ENCODE data around the gene HSPH1.

DNA sequence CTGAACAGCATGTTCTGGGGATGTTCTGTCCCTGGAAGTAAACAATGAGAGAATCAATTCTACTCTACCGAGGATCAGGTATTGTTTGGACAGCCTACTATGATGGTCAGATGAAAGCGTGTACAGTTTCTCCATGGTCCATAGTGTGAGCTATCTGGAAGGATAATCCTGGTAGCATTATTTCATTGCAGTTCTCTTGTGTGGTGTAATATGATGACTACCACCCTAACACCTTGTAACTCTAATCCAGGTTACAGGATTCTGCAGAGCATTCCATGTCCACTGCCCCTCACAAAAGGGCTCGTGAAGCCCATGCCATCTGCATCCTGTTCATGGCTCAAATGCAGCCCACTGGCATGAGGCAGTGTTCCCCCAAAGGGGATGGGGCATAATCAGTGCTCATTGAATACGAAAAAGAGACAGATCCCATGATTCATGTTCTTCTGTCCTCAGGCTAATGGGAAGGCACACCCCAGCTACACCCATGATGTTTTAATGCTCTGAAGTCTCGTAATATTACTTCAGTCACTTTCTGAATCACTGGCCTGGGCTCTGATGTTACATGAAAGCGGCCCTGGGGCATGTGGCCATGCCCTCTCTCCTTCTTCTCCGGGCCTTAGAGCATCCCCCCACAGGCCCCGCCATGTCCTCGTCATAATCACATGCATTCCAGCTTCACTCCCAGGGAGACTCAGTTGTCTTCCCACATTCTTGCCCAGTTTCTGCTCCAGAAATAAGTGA lies 68.4 kb downstream of the HSPH1 start:
- TF ChIP-seq, protein P1, sequence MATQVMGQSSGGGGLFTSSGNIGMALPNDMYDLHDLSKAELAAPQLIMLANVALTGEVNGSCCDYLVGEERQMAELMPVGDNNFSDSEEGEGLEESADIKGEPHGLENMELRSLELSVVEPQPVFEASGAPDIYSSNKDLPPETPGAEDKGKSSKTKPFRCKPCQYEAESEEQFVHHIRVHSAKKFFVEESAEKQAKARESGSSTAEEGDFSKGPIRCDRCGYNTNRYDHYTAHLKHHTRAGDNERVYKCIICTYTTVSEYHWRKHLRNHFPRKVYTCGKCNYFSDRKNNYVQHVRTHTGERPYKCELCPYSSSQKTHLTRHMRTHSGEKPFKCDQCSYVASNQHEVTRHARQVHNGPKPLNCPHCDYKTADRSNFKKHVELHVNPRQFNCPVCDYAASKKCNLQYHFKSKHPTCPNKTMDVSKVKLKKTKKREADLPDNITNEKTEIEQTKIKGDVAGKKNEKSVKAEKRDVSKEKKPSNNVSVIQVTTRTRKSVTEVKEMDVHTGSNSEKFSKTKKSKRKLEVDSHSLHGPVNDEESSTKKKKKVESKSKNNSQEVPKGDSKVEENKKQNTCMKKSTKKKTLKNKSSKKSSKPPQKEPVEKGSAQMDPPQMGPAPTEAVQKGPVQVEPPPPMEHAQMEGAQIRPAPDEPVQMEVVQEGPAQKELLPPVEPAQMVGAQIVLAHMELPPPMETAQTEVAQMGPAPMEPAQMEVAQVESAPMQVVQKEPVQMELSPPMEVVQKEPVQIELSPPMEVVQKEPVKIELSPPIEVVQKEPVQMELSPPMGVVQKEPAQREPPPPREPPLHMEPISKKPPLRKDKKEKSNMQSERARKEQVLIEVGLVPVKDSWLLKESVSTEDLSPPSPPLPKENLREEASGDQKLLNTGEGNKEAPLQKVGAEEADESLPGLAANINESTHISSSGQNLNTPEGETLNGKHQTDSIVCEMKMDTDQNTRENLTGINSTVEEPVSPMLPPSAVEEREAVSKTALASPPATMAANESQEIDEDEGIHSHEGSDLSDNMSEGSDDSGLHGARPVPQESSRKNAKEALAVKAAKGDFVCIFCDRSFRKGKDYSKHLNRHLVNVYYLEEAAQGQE (IDR thresholded peaks at IDR 0.05) = no peak
- TF ChIP-seq, protein P2, sequence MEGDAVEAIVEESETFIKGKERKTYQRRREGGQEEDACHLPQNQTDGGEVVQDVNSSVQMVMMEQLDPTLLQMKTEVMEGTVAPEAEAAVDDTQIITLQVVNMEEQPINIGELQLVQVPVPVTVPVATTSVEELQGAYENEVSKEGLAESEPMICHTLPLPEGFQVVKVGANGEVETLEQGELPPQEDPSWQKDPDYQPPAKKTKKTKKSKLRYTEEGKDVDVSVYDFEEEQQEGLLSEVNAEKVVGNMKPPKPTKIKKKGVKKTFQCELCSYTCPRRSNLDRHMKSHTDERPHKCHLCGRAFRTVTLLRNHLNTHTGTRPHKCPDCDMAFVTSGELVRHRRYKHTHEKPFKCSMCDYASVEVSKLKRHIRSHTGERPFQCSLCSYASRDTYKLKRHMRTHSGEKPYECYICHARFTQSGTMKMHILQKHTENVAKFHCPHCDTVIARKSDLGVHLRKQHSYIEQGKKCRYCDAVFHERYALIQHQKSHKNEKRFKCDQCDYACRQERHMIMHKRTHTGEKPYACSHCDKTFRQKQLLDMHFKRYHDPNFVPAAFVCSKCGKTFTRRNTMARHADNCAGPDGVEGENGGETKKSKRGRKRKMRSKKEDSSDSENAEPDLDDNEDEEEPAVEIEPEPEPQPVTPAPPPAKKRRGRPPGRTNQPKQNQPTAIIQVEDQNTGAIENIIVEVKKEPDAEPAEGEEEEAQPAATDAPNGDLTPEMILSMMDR (IDR thresholded peaks at IDR 0.05; ENCODE audit: low read depth, low read length, missing input control) = no peak
- no peak for TF ChIP-seq JUND (IDR thresholded peaks at IDR 0.05)
- TF ChIP-seq TAF1 (conservative IDR thresholded peaks at IDR 0.05) = no peak
- no peak for TF ChIP-seq RAD21 (IDR thresholded peaks at IDR 0.05)
- TF ChIP-seq RXRA (IDR thresholded peaks at IDR 0.05) = no peak
- TF ChIP-seq, protein P3, sequence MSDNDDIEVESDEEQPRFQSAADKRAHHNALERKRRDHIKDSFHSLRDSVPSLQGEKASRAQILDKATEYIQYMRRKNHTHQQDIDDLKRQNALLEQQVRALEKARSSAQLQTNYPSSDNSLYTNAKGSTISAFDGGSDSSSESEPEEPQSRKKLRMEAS (IDR thresholded peaks at IDR 0.05) = no peak
- TF ChIP-seq YY1 (IDR thresholded peaks at IDR 0.05) = no peak
- TF ChIP-seq EGR1 (IDR thresholded peaks at IDR 0.05; ENCODE audit: low read depth in 2 of 2) = no peak
- TF ChIP-seq GABPA (IDR thresholded peaks at IDR 0.05 in 1 of 2, conservative IDR thresholded peaks at IDR 0.05 in 1 of 2) = no peak
- TF ChIP-seq, protein P4, sequence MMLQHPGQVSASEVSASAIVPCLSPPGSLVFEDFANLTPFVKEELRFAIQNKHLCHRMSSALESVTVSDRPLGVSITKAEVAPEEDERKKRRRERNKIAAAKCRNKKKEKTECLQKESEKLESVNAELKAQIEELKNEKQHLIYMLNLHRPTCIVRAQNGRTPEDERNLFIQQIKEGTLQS (IDR thresholded peaks at IDR 0.05) = no peak
- no peak for TF ChIP-seq FOXA1 (IDR thresholded peaks at IDR 0.05)
